HG02885 (cell line): ENCODE measurements around the gene EPOP.

Source experiments
- ATAC-seq: cut with Tn5 transposase; IDR thresholded peaks from one replicate; pipeline ENCODE4 v1.9.1; 2021; ENCODE audit warnings: mild to moderate bottlenecking; ENCODE audit not compliant: unreplicated experiment, poor library complexity

Gene EPOP

DNA sequence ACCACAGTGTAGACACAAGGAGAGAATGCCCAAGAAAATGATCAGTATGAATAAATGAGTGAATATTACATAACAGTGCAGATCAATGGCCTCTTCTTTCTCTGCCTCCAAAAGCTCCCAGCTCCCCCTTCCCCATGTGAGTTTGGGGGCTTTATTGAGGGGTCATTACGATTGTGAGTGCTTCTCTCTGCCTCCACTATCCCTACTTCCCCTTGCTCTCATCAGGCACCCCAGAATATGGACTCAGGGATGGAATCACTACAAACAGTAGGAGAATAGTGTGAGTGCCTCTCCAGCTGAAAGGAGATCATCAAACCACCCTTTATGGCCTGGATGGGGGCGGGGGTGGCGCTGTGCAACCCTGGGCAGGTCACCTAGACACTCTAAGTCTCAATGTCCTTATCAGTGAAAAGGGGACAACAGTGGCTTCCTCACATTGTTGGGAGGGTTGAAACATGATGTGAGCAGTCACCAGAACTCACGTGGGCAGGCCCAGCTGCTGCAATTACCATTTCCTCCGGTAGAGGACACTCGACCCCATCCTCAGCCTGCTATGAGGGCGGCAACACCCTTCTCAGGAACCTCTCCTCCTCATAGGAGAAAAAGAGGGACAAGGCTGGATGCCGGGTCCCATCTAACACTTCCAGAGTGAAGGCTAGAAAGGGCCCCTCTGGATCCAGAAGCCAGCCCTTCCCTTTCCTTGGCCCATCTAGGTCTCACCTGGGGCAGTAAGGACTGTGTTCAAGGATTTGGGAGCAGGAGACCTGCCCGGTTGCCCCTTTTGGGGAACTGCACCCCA lies 2.1 kb upstream of the EPOP start:
- ATAC-seq, result peak; percentile 35

DNA sequence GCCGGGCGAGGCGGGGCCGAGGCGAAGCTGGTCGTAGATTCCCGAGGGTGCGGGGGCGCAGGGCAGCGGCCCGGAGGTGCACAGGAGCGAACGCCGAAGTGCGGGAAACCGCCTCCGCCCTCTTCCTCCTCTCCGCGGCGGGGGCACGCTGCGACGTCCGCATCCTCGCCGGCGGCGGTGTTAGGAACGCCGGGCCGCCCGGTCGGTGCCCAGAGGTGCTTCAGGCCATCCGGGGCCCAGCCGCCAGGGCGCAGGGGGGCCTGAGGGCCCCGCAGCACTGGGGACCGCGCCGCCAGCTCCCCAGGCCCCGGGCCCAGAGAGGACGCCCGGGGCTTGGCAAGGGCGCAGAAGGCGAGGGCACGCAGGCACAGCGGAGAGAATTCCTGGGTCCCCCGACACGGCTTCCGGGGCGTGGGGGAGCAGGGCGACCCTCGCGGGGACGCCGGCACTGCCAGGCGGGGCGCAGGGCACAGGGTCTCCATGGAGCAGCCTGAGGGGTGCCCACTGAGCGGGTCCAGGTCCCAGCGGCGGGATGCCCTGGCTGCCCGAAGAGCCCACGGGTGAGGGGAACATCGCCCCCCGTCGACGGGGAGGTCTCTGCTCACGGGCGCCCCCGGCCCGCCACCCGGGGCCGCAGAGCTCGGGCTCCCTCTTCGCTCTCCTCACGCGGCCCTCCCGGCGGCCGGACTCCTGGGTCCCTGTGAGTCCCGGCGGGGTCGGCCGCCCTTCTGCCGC lies 576 bp downstream of the EPOP start:
- ATAC-seq, result peak; percentile 25

DNA sequence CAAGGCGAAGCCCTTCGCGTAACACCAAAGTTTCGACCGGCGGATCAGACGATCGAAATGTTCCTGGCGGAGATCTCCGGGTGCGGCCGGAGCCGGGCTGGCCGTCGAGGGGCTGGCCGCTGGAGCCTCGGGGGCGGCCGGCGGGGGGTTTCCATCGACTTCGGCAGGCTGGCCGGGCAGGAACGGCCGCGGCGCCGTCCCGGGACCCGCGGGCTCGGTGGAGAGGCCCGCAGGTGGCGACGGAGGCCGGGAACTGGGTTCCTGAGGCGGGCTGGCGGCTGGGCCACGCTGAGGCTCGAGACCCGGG lies 1.1 kb downstream of the EPOP start:
- peak; percentile 15 for ATAC-seq

DNA sequence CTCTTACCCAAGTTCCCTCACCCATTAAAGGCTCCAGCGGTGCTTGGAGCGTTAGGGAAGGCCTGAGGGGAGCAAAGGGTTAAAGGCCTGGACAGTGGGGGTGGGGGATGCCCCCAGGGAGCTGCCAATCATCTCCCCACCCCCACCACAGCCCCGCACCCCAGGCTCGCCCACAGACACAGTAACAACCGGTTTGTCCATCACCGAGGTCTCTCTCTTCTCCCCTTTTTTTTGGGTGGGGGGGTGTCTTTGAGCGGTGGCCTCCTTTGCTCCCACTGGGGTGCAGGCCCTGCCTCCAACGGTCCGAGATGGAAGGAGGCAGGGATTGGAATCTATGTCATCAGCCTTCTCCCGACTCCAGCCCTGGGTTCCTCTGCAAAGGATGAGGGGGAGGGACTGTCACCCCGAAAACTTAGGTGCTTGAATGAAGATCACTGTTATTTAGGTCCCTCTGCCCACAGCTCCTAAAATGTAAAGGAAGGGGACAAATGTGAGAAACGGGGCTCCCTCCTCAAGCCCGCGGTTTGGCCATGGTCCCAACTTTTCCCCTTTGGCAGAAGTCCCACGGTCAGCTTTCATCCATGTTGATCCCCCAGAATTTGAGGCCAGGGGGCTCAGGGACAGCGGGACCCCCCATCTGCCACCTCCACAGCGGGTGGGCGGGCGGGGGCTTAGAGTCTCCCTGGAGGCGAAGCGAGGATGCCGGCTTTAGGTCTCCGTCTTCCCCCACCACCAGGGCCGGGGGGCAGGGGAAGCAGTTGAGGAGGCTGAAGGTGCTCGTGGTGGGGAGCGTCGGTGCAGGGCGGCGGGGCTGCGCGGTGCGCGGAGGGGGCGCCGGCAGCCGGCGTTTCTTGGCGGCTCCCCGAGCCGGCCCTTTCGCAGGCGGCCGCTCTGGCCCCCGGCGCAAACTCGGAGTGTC lies 1.7 kb downstream of the EPOP start:
- ATAC-seq, result no peak

DNA sequence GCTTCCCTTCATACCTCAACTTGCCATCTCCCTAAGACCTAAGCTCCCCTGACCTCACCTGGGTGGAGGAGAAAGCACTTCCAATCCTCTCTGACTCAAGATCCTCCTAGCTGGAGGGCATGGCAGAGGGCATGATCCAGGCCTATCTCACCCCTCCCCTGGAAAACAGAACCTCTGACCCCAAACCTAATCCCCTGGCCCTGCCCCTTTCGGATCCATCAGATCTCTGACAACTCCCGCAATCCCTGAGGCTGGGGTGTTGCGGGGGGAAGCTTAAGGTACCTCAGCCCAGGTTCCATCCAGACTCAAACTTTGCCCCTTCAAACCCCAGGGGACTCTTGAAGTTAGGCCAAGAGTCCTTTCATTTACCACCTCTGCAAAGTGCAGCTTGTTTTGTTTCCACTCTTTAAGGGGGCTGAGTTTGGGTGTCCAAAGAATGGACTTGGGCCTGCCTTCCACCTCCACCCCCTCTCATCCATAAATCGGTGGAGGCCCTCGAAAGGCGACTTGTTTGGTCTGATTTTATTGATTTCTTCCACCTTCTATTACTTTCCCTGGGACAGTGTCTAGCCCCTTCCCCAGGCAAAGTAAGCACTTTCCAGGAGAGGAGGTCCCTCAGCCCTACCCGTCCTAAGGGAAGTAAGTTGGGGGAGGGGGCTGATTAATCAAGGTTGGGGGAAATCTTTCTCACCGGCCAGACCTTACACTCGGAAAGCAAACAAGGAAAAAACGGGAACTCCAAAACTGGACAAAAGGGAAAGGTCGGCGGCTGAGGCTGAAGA lies 2.6 kb downstream of the EPOP start:
- ATAC-seq, result no peak

DNA sequence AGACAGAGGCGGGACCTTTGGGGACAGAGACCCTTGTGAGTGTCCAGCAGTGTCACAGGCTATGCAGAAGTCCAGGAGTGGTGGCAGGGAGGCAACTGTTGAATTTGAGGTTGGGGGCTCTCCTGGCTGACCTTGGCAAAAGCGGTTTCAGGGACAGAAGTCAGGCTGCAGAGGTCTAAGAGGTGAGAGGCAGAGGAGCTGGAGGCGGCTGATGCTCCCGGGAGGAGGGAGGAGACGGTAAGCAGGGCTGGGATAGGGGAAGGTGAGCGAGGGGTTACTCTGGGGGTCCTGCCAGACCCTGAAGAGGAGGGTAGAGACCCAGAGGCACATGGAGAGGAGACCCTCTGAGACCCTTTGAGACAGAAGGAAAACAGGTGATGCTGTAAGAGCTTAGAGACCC lies 5.2 kb downstream of the EPOP start:
- ATAC-seq, result no peak

DNA sequence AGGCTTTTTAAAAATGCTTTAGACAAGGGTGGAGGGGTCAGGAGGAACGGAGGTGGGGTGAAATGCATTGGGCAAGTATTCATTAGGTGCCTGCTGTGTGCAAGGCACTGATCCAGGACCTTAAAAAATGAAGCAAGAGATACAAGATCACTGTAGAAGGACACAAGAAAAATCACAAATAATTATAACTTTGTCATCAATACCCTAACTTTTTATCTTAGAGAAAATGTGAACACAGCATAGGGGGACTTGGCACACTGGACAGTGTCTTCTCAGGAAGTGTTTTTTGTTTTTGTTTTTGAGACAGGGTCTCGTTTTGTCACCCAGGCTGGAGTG lies 7.0 kb downstream of the EPOP start:
- ATAC-seq, result no peak

DNA sequence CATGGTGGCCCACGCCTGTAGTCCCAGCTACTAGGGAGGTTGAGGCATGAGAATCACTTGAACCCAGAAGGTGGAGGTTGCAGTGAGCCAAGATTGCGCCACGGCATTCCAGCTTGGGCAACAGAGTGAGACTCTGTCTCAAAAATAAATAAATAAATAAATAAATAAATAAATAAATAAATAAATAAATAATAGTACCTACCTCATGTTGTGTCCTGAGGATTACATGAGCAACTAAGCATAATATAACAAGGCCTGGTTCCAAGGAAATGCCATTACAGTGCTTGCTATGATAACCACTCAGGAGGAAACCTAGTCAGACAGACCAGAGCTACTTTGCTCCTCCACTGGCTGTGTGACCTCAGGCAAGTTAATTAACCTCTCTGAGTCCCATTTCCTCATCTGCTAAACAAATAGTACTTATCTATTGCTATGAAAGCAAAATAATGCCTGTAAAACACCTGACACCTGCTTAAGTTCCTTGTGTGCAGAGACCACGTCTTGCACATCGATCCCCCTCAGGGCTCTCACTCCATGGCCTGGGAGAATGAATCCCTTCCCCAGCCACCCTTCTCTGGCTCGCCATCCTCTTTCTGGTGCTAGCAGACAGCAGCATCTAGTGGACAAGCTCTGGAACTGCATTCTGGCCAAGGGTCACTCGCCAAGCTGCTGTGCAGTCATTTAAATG lies 7.5 kb downstream of the EPOP start:
- no peak for ATAC-seq

DNA sequence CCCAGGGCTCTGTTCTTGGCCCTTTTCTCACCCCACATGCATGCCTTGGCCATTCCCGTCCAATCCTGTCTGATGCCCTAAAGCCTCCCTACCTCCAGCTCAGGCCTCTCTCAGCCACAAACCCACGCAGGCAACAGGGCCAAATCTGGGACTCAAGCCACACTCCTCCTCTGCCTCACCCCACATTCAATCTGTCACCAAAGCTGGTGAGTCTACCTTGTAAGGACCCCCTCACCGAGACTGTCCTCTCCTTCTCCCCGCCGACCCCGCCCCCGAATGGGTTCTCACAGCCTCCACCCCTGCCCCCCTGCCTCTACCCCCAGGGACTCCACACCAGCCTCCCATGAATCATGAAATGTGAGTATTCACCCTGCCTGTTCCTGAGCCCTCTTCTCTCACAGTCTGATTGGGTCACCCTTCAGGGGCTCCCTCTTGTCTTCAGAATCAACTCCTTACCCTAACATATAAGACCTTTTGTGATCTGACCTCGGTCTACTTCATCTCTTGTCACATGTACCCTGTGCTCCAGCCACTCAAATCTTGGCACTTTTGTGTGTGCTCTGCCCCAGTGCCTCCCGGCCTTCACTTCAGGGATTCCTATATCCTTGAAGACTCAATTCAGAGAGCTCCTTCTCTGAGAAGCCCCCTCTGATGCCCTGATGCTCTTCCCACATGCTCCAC lies 10.7 kb downstream of the EPOP start:
- no peak for ATAC-seq

DNA sequence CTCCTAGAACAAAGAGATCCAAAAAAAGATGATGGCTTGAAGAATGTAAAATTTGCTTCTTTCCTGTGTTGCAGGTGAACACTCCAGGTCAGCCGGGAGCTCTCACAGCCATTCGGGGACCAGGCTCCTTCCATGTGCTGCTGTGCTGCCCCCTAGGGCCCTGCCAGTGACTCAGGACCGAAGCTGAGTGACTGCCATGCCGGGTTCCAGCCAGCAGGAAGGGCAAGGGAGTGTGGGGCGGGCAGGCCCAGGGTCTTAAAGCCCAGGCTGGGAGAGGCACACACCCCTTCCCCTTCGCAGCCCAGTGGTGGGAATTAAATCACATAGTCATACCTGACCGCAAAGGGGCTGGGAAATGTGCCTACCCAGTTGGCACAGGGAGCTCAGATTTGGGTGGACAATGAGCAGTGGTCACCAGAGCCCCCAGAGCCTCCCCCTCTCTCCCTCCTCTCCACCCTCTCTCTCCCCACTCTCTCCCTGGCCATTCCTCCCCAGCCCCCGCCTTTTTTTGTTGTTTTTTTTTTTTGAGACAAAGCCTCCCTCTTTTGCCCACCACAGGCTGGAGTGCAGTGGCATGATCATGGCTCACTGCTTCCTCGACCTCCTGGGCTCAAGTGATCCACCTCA lies 11.5 kb downstream of the EPOP start:
- ATAC-seq, result no peak

DNA sequence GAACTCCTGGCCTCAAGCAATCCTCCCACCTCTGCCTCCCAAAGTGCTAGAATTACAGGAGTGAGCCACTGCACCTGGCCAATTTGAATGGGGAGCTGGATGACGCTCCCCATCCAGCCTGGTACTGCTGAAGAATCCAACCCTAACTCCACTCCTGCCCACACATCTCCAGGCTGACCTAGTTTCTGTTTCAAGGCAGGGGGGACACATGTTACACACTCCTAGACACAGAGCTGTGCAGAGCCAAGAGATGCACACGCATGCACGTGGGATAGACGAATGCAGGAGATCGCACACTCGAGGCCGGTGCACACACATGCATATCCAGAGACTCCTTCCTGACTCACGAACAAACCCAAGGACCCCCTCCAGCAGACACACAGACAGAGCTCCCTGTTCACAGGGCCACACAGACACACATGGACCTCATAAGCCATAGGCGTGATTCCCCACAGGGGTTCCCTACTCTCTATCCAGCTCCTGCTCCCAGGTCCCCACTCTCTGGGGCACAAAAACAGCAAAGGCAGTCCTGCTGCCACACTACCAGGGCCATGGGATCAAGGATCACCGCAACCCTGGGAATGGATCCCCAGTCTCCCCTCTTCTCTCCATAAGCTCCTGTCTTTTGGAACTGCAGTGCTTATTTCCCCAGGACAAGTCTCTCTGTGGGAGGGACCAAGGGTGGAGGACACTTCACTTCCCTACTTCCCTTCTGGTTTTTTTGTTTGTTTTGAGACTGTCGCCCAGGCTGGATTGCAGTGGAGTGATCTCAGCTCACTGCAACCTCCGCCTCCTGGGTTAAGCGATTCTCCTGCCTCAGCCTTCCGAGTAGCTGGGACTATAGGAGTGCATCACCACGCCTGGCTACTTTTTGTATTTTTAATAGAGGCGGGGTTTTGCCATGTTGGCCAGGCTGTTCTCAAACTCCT lies 14.4 kb downstream of the EPOP start:
- ATAC-seq, result no peak

DNA sequence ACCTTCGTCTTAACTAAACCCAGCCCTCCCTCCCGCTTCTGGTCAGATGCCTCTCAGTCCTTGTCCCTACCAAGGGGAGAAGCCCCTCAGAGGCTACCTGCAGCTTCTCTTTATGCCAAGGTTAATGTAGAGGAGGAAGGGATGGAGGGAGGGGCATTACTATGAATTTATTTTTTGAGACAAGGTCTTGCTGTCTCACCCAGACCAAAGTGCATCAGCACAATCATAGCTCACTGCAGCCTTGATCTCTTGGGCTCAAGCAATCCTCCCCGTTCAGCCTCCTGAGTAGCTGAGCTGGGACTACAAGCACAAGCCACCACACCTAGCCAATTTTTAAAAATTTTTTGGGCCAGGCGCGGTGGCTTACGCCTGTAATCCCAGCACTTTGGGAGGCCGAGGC lies 15.3 kb downstream of the EPOP start:
- no peak for ATAC-seq

DNA sequence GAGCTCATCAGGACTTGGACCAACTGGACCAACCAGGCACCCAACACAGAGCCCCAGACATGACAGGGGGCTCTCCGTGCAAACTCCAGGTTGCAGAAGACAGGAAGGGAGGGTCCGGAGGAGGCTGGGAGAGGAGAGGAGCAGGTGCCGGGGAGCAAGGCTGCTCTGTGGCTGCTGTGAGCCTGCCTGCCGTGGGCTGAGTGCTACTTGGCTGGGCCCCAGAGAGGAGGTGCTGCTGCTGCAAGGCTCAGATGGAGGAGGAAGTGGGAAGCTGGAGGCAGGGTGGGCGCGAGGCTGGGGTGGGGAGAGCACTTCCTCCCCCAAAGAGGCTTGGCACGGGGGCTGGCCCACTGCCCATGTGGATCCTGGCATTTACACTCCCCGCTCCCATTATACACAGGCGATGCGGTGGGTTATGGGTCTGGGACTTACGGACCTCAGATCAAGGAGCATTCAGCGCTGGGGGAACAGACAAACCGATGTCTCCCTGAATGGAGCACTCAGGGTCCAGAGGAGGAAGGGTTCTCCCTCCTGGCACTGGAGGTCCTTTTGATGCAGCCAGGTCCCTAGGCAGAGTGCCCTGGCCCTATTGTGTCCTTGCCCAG lies 15.9 kb downstream of the EPOP start:
- ATAC-seq, result no peak

DNA sequence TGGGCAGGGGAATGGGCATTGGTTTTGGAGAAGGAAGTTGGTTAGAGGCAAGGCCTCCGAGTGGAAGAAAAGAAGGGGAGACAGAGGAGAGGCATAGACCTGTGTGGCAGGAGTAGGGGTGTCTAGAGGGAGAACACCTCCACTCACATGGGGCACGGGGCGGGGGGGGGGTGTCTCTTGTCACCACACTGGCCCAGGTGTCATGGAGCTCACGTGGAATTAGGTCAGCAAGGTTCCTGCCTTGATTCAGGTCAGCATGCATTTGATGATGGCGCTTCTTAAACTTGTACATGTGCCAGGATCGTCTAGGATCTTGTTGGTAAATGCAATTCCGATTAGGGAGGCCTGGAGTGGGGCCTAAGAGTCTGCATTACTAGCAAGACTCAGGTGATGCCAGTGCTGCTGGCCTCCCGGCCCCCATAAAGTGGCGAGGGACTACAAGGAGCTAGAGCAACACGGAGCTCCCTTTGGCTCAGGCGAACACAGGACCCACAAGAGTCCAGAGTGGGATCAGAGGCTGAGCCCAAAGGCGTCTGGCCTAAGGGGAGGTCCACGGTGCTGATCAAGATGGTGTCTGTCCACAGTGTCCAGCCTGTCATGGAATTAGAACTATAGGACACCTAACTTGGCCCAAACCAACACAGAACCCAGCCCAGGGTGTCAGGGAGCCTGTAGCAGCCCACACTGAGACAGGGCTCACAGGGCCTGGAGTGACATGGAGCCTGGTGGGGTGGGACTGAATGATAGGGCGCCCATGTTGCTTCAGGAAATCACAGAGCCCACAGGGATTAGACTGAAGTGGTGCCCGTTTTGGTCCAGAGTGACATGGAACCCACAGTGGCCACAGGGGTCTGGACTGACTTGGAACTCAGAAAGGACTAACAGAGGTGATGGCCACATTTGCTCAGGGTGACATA lies 16.7 kb downstream of the EPOP start:
- ATAC-seq, result no peak

DNA sequence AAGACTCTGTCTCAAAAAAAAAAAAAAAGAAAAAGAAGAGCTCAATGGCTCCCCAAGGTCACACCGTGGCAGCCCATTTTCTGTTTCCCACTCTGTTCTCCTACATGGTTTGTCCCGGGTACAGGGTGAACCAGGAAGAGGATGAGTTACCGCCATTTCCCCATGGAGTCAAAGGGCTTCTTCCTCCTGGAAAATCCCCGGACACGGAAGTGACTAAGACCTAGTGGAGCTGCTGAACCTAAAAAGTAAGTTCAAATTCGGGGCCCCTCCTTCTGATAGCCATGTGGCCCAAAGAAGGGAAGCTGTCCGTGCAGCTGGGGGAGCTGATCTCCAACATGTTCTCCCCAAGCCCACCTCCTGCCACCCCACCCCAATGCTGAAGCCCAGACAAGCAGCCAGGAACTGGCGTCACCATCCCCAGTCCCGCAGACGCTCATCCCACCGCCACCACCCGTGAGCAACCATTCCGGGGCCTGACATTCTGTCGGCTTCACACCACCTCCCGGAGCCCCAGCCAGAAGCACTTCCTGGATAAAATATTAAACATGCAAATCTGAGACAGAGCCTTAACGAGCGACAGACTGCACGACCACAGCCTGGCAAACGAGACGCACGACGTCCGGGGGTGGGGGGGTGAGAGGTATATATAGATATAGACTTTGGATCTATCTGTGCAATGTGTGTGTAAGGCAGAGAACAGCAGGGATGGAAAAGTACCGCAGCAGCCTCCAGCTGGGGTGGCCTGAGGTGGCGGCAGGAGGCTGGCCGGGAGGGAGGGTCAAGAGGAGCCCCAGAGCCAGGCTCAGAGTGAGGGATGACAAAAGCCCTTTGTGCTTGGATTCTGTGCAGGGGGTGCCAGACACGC lies 17.6 kb downstream of the EPOP start:
- ATAC-seq, result no peak
